ENCODE data around the gene SBNO2. TPM values are rescaled to one million over a fixed set of nuclear protein-coding genes. Genes with fewer than 3 reads are reported as not detected.
"Not testable (repeated sequence)": the region's sequence is repeated elsewhere in the genome, so short reads cannot be mapped to it uniquely, and the experiment has no call there.

Gene SBNO2
- total RNA-seq, 1 donor from 2014 or later, result 4.1 TPM

DNA sequence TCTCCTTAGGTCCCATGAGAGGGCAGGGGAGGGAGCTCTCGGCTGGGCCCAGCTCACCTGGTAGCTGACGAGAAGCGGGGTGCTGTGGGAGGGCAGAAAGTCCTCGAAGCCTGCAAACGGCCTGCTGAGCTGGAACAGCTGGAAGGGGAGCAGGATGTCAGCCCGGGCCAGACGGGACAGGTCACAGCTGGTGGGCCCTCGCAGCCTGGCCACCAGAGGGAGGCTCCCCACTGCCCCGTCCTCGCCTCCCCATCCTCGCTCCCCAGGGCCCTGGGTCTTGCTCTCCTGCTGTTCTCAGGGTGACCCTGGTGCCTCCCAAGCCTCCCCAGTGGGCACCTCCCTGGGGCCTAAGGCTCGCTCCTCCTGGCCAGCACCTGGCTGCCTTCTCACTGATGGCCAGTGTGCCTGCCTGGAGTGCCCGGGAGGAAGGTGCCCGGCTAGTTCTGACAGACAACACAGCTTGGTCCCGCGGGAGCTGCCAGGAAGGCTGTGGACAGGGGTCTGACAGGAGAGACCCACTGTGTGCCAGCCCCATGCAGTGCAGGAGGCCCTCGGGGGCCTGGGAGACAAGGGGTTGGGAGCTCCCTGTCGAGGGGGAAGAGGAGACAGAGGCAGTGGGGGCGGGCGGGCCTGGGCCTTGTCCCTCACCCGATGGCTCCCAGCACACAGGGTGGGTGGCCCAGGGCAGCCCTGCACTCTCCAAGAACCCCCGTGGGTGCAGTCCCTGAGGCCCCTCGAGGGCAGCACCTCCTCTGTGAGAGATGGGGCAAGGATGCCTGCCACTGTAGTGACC, 50.0 kb downstream of the SBNO2 start:
- no peak for FAIRE-seq
- no peak for DNase-seq (ENCODE audit: low spot score in 2 of 2)

GRCh38 chr19:1123381-1123780, 50.7 kb downstream of the SBNO2 start:
- no peak for FAIRE-seq
- no peak for DNase-seq (ENCODE audit: low spot score in 2 of 2)

DNA sequence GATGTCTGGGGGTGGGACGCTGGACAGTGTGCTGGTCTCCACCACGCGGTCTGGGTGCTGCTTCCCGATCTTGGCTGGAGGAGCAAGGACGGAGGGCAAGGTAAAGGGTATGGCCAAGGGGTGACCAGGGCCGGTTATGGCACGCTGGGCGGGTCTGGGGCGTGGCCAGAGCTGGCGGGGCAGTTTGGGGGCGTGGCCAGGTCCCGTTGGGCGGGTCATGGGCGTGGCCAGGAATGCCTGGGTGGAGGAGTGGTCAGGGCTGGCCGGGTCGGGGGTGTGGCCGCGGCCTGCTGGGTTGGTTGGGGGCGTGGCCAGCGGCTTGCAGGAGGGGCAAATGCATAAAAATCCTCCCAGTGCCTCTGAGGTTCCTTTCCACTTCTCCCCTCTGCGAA, 51.1 kb downstream of the SBNO2 start:
- FAIRE-seq, result no peak
- DNase-seq (ENCODE audit: low spot score in 2 of 2), result peak in 1 of 2 donors; percentile 72

DNA sequence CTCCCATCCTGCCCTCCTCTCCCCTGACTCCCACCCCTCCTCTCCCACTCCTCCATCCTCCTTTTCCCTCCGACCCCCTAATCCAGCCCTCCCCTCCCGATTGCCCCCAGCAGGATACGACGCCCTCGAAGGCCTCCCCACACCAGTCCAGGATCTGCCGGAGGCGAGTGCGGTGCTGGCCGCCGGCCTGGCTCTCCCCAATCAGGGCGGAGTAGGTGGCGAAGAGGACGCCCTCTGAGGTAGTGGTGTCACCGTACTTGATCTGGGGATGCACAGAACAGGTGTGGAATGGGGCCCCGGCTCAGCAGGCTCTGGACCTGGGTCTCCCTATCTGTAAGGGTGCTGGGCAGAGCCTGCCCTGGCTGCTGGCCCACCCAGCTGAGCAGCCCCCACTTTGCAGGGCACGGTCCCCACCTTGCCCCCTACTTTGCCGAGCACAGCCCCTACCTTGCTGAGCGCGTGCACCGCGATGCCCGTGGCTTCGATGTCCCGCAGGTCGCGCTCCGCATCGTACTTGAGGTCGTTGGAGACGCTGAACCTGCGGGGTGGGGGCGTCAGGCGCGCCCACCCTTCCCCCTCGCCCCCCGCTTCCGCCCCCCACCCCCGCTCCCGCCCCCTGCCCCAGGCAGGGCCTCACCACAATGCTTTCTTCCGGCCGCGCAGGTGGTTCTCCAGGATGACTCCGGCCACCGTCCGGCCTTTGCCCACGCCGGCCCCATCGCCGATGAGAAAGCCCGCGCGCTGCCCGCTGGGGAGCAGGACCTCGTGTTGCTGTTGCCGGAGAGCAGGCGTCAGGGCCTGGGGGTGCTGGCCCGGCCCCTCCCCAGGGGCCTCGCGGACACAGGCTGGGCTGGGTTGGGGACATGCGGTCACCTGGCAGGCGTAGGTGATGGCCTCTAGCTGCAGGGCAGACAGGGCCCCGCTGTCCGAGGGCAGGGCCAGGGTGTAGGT, 51.8 kb downstream of the SBNO2 start:
- no peak for DNase-seq (ENCODE audit: low spot score in 2 of 2)

DNA sequence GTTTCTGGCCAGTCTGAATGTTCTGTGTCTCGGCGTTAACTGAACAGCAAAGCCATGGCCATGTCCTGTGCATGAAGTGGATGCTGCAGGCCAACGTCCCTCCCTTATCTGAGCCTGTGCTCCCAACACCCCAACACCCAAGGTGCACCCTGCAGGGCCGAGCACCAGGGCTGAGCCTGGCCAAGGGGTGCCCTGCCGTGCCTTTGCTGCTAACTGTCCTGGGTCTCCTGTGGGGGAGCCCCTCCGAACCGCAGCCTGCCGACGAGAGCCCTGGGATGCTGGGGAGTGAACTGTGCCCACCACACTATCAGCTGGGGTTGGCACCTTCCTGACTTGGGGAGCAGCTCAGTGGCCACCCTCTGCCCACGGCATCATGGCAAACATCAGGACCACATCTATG, 52.7 kb downstream of the SBNO2 start:
- DNase-seq (ENCODE audit: low spot score in 2 of 2) (no peak), FAIRE-seq (no peak)

More for the DNA sequence above, 51.8 kb downstream of the SBNO2 start:
- no peak for FAIRE-seq

DNA sequence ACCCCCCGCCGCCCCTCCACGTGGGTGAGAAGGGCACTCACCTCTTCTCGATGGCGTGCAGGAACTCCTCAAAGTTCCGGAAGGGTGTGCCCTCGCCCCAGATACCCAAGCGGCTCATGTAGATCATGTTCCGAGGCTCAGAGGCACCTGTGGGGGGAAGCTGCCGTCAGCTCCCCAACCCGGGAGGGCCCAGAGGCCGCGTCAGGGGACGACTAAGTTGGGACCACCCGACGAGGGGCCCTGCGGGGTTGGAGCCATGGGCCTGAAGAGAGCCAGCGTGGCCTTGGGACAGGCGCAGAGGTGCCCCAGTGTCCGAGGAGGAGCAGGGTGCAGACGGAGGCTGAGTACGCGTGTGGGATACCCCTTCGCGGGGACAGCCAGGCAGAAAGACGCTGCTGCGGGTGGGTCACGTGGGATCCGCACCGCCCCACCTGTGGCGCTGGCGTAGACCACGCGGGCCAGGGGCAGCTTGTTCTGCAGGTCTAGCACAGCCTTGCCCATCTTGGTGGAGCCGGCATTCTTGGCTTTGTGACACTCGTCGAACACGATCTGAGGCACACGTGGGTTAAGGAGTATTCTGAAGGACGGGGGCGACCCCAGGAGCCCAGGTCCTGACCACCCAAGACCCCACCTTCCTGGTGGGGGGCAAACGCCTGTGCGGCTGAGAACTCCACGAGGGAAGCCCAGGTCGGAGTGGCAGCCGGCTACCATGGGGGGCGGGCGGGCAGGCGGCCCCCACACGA, 54.4 kb downstream of the SBNO2 start:
- no peak for FAIRE-seq
- no peak for DNase-seq (ENCODE audit: low spot score in 2 of 2)

DNA sequence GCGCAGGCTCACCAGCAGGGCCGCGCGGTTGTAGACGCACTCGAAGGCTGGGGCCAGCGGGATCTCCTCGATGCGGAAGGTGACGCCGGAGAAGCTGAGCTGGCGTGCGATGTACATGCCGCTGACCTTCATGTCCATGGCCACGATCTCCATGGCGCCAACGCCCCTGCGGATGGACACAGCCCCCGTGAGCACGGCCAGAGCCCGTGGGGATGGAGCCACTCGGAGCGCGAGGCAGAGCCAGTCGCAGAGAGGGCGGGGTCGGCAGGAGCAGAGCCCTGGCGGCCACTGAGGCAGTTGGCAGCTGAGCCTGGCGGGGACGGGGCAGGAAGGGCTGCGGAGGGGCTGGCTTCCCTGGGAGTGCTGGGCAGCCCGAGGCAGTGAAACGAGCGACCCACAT, 55.1 kb downstream of the SBNO2 start:
- FAIRE-seq (no peak), DNase-seq (ENCODE audit: low spot score in 2 of 2) (no peak)

DNA sequence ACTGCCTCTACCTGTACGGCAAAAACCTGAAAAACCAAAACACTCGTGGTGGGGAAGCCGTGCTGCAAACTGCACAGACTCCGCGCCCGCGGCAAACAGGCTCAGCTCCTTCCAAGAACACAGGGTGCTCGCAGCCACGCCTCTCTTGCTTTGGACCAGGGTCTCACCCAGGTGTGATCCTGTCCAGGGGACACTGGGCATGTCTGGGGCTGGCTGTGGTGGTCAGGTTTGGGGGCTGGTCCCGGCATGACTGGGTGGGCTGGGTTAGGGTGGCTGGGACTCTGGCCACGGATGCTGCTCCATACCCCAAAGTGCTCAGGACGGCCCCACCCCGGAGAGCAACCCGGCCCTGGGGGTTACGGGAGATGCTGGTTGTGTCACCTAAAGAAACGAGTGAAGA, 56.4 kb downstream of the SBNO2 start:
- FAIRE-seq, result no peak
- no peak for DNase-seq (ENCODE audit: low spot score in 2 of 2)

- no peak for DNase-seq (ENCODE audit: low spot score in 2 of 2)
- FAIRE-seq, result no peak
These were observed 57.1 kb downstream of the SBNO2 start for GRCh38 chr19:1116726-1117581.

GRCh38 chr19:1115646-1116420, 58.2 kb downstream of the SBNO2 start:
- no peak for DNase-seq (ENCODE audit: low spot score in 2 of 2)
- no peak for FAIRE-seq

GRCh38 chr19:1114728-1115127, 59.3 kb downstream of the SBNO2 start:
- not testable (repeated sequence) for DNase-seq (ENCODE audit: low spot score in 2 of 2); FAIRE-seq

- FAIRE-seq (no peak), DNase-seq (ENCODE audit: low spot score in 2 of 2) (no peak)
These were observed 60.0 kb downstream of the SBNO2 start for GRCh38 chr19:1113986-1114483.

- DNase-seq (ENCODE audit: low spot score in 2 of 2), result peak; percentile 99 to 100
- no peak for FAIRE-seq
These were observed 60.8 kb downstream of the SBNO2 start for GRCh38 chr19:1113030-1113985.

- FAIRE-seq, result no peak
- no peak for DNase-seq (ENCODE audit: low spot score in 2 of 2)
These were observed 61.6 kb downstream of the SBNO2 start for GRCh38 chr19:1112268-1113029.

DNA sequence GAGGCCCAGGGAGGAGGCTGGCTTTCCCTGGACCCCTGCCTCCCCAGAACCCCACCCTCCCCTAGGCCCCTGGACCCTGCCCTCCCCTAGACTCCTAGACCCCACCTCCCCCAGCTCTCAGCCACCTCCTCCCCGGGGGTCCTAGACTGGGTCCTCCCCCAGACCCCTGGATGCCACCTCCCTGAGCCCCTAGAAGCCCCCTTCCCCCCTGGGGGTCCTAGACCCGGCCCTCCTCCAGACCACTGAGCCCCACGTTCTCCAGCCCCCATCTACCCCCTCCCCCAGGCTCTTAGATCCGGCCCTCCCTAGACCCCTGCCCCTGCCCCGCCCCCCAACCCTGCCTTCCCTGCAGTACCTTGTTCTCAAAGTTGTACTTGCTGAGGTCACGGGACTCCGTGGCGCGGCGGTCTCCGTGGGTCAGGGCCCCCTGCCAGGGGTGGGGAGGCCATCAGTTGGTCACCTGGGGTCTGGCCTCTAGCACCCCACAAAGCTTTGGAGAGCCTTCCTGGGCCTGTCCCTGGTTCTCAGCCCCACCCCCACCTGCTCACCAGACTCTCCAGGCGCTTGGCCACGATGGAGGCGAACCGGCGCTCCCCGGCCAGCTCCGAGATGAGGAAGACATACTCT, 62.3 kb downstream of the SBNO2 start:
- DNase-seq (ENCODE audit: low spot score in 2 of 2) (no peak), FAIRE-seq (no peak)

- DNase-seq (ENCODE audit: low spot score in 2 of 2) (no peak), FAIRE-seq (no peak)
These were observed 63.0 kb downstream of the SBNO2 start for GRCh38 chr19:1110809-1111640.

Data from frontal cortex (tissue), 4 donors.